GM21717 (cell line): ENCODE measurements around the gene SLC25A13.

Experiments
- ATAC-seq: cut with Tn5 transposase; IDR thresholded peaks from one replicate; pipeline ENCODE4 v1.9.1; 2021; ENCODE audit warnings: mild to moderate bottlenecking, moderate library complexity; ENCODE audit not compliant: unreplicated experiment

Gene SLC25A13

DNA sequence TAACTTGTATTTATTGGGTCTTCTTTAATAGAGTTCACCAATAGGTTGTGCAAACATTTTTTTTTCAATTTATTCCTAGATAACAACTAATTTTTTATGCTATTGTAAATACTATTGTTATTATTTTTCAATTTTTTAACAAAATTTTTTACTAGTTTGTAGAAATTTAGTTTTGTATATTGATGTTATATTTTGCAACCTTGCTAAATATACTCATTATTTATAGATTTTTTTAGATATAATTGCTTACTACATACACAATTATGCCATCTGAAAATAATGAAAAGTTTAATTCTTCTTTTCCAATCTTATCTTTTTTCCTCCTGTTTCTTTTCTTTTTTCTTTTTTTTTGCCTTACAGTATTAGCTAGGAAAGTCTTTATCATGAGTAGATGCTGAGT, 216.9 kb downstream of the SLC25A13 start:
- ATAC-seq = no peak

DNA sequence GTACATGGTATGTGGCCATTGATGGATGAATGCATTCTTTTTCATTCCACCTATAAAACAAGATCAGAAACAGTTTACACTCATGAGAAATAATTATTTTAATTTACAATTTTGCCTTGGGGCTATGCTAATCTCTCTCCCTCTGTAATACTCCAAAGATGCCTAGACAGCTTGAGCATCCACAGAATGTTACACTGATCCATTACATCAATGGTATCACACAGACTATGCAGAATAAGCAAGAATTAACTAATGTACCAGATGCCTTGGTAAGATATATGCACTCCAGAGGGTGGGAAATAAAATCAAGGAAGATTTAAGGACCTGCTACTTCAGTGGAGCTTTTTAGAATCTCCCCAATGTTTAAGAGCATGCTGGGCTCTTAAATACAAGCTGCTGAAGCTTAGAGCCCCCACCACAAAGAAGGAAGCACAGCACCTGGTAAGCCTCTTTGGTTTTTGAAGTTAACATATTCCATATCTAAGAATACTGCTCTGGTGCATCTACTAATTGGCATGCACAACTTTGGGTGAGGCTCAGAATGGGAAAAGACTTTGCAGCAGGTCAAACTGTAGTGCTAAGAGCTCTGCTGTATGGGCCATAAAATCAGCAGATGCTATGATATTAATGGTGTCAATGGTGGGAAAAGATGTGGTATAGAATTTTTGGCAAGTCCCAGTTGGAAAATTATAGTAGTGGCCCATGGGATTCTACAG, 219.6 kb downstream of the SLC25A13 start:
- no peak for ATAC-seq

DNA sequence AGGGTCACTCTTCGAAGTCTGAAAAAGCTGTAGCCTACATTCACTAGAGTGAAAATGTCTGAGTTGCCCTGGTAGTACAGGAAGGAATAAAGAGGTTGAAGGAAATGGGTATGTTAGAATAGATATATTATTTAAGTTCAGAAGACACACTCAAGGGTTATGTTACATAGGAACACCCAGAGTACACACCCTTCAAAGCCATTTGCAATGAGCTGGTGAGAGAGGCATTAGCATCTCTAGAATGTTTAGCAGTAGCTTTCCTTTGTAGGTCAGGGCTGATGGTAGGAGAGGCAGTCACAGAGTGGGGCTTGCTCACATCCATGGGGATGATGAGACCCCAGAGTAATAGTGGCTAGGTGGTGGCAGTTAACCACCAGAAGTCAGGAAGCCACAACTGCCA, 221.2 kb downstream of the SLC25A13 start:
- no peak for ATAC-seq

DNA sequence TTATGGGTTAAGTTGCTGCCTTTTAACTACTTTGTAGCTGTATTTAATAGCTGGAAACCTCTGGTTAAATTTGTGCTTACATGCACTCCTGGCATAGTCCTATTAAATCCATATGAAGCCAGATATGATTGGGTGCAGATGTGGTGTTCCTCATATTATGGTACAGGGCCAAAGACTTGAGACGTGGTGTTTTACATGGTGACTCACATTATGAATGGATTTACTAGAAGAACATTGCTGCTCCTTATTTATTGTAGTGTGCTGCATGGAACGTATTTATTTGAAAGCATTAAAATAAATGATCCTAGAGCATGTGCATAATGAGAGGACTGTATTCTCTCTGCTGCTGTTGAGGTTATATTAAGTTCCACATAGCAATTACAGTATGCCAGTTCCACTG, 224.1 kb downstream of the SLC25A13 start:
- ATAC-seq = no peak

DNA sequence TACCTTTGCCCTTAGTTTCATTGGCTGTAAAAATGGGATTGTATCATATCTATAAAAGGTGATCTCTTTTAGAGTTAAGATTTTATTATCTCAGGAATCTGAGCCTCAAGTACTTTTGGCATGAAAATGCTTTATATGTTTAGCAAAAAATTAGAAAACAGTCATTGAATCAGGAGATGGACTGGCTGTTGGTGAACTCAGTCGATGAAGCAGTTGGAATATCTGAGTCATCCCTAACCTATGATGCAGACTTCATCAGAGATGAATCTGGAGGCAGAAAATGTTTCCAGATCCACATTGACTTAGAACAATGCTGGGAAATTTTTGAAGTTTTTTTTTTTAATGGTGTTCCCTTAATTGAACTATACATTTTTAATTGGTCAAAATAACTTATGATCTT, 228.5 kb downstream of the SLC25A13 start:
- no peak for ATAC-seq

DNA sequence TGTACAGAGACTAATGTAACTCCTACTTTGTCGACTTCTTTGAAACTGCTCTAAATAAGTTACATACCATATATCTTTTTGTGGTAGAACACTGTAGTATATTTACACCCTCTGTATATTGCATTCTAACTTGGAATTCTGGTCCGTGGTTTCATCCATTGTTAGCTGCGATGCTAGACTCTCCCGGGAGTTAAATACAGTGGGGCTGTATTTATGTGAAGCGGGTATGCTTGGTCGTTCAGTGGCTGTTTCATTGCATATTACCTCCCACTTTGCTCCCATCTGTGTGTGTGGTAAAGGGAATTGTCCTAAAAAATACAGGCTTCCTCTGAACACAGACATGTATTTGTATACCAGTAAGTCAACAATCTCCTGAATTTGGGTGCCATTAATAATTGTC, 231.1 kb downstream of the SLC25A13 start:
- ATAC-seq = no peak

DNA sequence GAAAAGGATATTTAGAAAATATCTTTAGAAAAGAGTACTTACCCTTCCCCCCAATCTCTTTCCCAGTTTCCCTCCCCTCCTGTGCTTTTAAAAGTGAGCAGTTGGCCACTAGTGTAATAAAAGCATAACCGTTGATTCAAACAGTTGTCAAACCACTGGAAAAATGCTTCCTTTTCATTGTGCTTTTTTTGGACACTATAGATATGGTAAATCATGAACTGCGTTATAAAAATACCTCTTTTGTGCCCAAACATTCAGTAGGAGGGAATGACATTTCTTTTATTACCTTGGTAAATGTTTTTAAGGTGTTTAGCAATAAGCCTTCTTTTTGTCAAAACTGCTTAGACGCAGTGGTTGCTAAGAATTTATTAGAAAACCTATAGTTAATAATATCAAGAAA, 232.4 kb downstream of the SLC25A13 start:
- no peak for ATAC-seq

DNA sequence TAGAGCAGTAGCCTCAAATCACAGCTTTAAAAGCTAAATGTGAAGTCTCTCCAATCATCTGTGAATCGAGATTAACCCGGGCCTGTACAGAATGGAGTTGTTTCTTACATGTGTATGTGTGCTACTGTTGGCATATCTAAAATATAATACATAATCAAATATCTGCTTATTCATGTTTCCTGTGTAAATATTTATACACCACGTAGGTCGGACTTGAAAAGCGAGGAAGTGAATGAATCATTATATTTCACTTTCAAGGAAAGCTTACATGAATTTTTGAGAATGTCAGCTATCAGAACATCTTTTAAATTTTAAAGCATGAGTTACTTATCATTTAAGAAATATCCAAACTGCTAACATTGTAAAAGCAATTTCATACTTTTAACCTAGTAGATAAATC, 233.3 kb downstream of the SLC25A13 start:
- no peak for ATAC-seq

DNA sequence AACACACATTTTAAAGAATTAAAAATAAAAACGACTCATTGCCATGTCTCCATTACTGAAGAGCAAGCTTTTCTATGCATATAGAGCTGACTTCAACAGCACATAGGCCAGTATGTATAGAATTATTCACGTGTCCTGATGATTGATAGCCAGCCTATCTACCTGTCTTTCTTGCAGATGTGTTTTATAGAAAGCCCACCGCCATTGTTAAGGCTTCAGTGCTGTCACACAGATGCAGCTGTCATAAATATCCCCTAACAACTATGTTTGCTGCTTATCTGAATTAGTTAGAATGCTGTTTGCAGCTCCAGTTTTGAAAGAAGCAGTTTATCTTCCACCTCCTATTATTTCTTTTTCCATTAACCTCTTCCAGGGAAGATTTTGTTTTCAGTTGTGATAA, 235.9 kb downstream of the SLC25A13 start:
- no peak for ATAC-seq

DNA sequence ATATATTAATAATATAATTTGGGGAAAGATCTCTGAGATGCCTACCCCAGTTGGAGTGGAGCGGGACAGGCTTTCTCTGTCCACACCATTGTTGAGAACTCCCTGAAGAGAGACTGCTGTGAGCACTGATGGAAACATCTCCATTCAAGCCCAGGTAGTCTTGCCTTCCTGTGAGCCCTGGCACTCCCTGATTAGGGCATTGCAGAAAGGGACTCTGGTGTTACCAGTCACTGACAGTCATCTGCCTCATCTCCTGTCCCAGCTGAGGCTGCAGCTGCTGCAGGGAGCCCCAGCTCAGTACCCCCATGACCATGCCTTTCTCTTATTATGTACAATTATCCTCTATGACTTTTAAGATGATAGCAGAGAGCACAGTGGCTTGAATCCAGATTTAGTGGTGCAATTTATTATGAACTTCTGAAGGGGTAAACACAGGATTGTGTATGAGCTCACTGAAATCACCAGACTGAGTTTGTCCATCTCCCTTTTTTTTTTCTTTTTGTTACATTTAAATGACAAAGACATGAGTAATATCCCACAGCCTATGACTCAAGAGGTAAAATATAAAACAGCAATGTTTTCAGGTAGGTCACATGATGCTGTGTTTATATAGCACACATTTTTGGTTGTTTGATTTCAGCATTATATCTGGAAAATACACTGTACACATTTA, 236.9 kb downstream of the SLC25A13 start:
- ATAC-seq = no peak

DNA sequence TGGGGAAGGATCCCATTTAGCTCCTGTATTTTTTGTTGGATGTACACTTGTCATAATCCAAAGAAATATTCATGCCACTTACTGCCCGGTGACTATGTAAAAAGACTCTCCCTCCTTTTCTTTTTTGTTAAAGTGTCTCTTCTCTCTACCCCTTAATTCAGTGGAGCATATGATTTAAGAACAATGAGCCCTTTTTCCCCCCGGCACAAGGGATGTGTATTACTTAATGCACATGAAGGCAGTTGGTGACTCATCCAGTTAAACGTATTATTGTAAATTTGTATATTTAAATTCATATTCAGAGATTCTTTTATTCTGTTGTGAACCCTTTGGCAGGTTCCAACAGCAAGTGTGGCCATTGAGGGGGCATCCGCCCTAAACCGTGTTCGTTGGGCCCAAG, 241.9 kb downstream of the SLC25A13 start:
- no peak for ATAC-seq

DNA sequence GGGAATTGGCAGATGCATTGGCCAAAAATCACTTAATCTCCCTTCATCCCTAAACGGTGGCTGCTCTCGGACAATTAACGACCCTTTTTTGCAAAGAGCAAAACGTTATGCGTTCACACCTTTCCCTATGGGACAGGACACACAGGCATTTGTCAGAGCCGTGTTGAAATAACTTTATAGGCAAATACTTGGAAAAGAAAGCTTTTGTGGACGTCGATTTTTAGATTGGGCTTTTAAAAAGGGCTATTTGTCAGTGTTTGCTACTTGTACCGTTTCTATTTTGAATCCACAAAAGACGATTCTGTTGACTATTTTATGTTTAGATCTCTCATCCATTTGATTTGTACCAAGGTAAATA, 245.6 kb downstream of the SLC25A13 start:
- peak; percentile 20 for ATAC-seq

DNA sequence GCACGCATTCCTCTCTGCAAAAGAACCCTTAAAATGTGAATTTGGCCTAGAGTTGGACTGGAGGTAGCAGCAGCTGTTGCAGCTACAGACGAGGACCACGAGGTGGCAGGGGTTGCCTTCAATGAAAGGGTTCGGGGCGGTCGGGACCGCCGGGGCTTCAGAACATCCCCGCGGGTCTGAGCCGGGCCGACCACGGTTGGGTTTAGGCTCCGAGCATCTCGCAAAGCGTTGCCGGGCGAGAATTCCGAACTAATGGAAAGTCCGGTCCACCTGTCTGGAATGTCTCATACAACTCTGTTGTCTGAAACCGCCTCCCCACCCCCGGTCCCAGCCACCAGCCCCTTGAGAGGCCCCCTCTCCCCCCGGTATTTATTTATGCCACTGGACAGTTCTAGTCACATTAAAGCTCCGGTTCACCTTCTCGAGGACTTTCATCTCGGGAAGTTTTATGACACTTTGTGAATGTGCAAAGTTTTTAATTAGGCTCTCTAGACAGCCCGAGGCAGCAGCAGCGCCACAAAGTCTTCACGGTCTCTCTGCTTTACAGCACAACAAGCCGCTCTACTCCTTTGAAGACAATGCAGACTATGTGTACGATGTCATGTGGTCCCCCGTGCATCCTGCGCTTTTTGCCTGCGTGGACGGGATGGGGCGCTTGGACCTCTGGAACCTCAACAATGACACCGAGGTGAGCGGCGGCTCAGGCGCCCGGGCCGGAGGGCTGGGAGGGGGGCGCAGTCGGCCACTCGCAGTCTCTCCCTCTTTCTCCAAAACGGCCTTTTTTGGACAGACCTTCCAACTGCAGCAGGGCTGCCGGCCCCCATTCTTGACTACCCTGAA, 246.2 kb downstream of the SLC25A13 start:
- ATAC-seq = peak; percentile 91

DNA sequence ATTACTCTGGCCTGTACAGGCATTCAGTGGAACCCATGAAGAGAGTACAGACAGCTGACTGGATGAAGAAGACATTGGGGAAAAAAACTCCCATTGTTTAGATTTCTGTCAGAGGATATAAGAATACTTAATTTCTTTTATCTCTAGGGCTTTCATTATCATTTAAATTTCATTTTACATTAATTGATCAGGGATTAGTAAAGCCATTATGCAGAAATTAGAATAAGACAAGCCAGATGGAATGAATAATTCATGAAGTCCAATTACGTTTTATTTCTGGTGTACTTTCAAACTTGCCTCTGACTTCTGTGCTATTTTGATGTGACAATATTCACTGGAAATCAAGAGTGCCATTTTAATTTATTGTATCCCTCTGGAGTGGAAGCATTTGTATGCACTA, 247.0 kb downstream of the SLC25A13 start:
- no peak for ATAC-seq
